K562 (cell line): Measurements from ENCODE around the gene FETUB. TPM values are rescaled to one million over a fixed set of nuclear protein-coding genes. Genes with fewer than 3 reads are reported as not detected.

ENCODE experiments used
- ATAC-seq: fragments of 200-7000 bp; cut with Tn5 transposase; 3 replicates; pipeline ENCODE4 v1.9.1; 2020; ENCODE audit warnings: moderate library complexity
- BruUV-seq: library from RNA; stranded (reverse); fragments of 400-500 nt; replicated peaks from 2 replicates; lab custom pipeline; 2021; lab: Mats Ljungman, UMichigan
- CTCF ChIA-PET: fragments of 300-600 bp; formaldehyde crosslinking; extraction: SDS; loops from one replicate; lab custom pipeline; 2021; ENCODE audit warnings: low intra/inter-chr PET ratio; lab: Yijun Ruan, JAX
- POLR2A ChIA-PET: fragments of 300-600, 350-650 bp; sonication (Branson Sonifier 250); formaldehyde crosslinking; extraction: SDS; loops from one replicate; lab custom pipeline; 2021; ENCODE audit warnings: antibody characterized with exemption, inconsistent platforms; lab: Yijun Ruan, JAX
- DNase-seq, 4 experiments: peaks; one replicate each; pipeline versions ENCODE4 v3.0.0 to v3.0.0-alpha.2; 2011 to 2018; ENCODE audit warnings: low spot score in 3 of 4, mixed read lengths in 3 of 4; ENCODE audit errors: extremely low read depth in 1 of 4
- FAIRE-seq: peaks from 2 replicates; lab custom pipeline; 2011; peaks lifted over from hg19 to GRCh38; lab: Jason Lieb, UNC
- H2AFZ ChIP-seq: 2 replicates; pipeline ENCODE4 v1.6.0; 2011; ENCODE audit warnings: low read depth, low read length, control low read depth, inconsistent platforms
- H3K27ac ChIP-seq: fragments of 200-600 bp; 3 replicates; pipeline ENCODE4 v1.8.0; 2011; ENCODE audit warnings: low read depth, mild to moderate bottlenecking, control low read depth, inconsistent platforms, low read length, moderate library complexity, mixed read lengths; ENCODE audit errors: extremely low read depth
- H3K27me3 ChIP-seq, 2 experiments: fragments of 300-600 bp in 1 of 2; 2 replicates in 1 of 2; 3 replicates in 1 of 2; pipeline versions ENCODE4 v1.6.0 to v1.8.0; 2011; ENCODE audit warnings: inconsistent platforms in 2 of 2, low read length in 2 of 2, mild to moderate bottlenecking in 1 of 2, mixed read lengths in 1 of 2, moderate library complexity in 1 of 2; ENCODE audit not compliant: control insufficient read depth in 2 of 2, insufficient read depth in 2 of 2
- H3K36me3 ChIP-seq: fragments of 300-600 bp; 3 replicates; pipeline ENCODE4 v1.8.0; 2011; ENCODE audit warnings: mild to moderate bottlenecking, low read length, inconsistent platforms; ENCODE audit not compliant: control insufficient read depth, insufficient read depth
- H3K4me1 ChIP-seq, 2 experiments: fragments of 200-600 bp in 1 of 2; replicated peaks in 1 of 2; 2 replicates in 1 of 2; 3 replicates in 1 of 2; pipeline versions ENCODE4 v1.5.1 to v1.8.0; 2011; ENCODE audit warnings: inconsistent platforms in 2 of 2, low read length in 2 of 2, mild to moderate bottlenecking in 1 of 2, mixed read lengths in 1 of 2, moderate library complexity in 1 of 2; ENCODE audit not compliant: control insufficient read depth in 2 of 2, insufficient read depth in 2 of 2
- H3K4me2 ChIP-seq: 2 replicates; pipeline ENCODE4 v1.6.1; 2011; ENCODE audit warnings: low read length, control low read depth, inconsistent platforms, mixed read lengths; ENCODE audit not compliant: insufficient read depth
- H3K4me3 ChIP-seq: fragments of 200-600 bp; sonication (generic), shearing (Covaris generic); 2 replicates; pipeline ENCODE4 v1.5.1; 2016; ENCODE audit warnings: control low read depth, inconsistent platforms
- H3K79me2 ChIP-seq: fragments of 200-600 bp; 3 replicates; pipeline ENCODE4 v1.8.0; 2011; ENCODE audit warnings: low read length, inconsistent platforms; ENCODE audit not compliant: control insufficient read depth, insufficient read depth
- H3K9ac ChIP-seq, 2 experiments: 2 replicates each; pipeline versions ENCODE4 v1.6.0 to v1.6.1; 2011; ENCODE audit warnings: low read depth in 2 of 2, low read length in 2 of 2, control low read depth in 1 of 2, inconsistent platforms in 1 of 2, mild to moderate bottlenecking in 1 of 2, mixed read lengths in 1 of 2; ENCODE audit not compliant: insufficient read depth in 1 of 2
- H3K9me1 ChIP-seq: one replicate; pipeline ENCODE4 v1.6.0; 2011; ENCODE audit warnings: inconsistent platforms, mild to moderate bottlenecking, low read length, moderate library complexity; ENCODE audit not compliant: control insufficient read depth, insufficient read depth
- H3K9me3 ChIP-seq: replicated peaks from 2 replicates; pipeline ENCODE4 v1.5.1; 2011; ENCODE audit warnings: low read depth, low read length, inconsistent platforms; ENCODE audit not compliant: control insufficient read depth, insufficient read depth
- H4K20me1 ChIP-seq: replicated peaks from 2 replicates; pipeline ENCODE4 v1.6.1; 2011; ENCODE audit warnings: low read length, inconsistent platforms, mixed read lengths; ENCODE audit not compliant: control insufficient read depth, insufficient read depth
- BHLHE40 ChIP-seq: IDR thresholded peaks from 2 replicates; pipeline ENCODE4 v1.6.1; 2011; ENCODE audit warnings: low read length, improper control_type of control experiment
- CBFB ChIP-seq: sonication (generic); formaldehyde crosslinking; IDR thresholded peaks from 2 replicates; pipeline ENCODE4 v1.4.0; 2020; ENCODE audit warnings: mild to moderate bottlenecking, missing genetic modification reagents
- CBX1 ChIP-seq: sonication (generic); IDR thresholded peaks from 2 replicates; pipeline ENCODE4 v1.6.1; 2016; ENCODE audit warnings: antibody characterized with exemption, low read depth, mild to moderate bottlenecking
- DMBX1 ChIP-seq: fragments of 250-450 bp; sonication (Bioruptor Pico); IDR thresholded peaks from 2 replicates; pipeline ENCODE4 v1.8.0; 2022; ENCODE audit warnings: inconsistent platforms, mild to moderate bottlenecking, moderate library complexity, borderline replicate concordance
- EWSR1 ChIP-seq: fragments of 450-650 bp; IDR thresholded peaks from 2 replicates; pipeline ENCODE4 v1.6.1; 2018; ENCODE audit warnings: borderline replicate concordance, mild to moderate bottlenecking, low read depth, moderate library complexity; ENCODE audit not compliant: partially characterized antibody
- GATA2 ChIP-seq: sonication (generic); formaldehyde crosslinking; IDR thresholded peaks from 2 replicates; pipeline ENCODE4 v1.4.0; 2020; ENCODE audit warnings: mild to moderate bottlenecking, missing genetic modification reagents
- HMG20B ChIP-seq: fragments of 250-450 bp; sonication (Bioruptor Pico); IDR thresholded peaks from 2 replicates; pipeline ENCODE4 v1.5.0; 2021; ENCODE audit warnings: mild to moderate bottlenecking
- MCM3 ChIP-seq: fragments of 450-650 bp; IDR thresholded peaks from 2 replicates; pipeline ENCODE4 v1.6.1; 2016
- NFIX ChIP-seq: fragments of 250-450 bp; sonication (Bioruptor Pico); IDR thresholded peaks from 2 replicates; pipeline ENCODE4 v1.4.0; 2020; ENCODE audit warnings: low read depth, mild to moderate bottlenecking, moderate library complexity
- RB1 ChIP-seq: fragments of 450-650 bp; IDR thresholded peaks from 2 replicates; pipeline ENCODE4 v1.6.1; 2017; ENCODE audit warnings: low read depth, mild to moderate bottlenecking
- THRAP3 ChIP-seq: fragments of 450-650 bp; IDR thresholded peaks from 2 replicates; pipeline ENCODE4 v1.6.1; 2016; ENCODE audit warnings: mild to moderate bottlenecking, inconsistent platforms, borderline replicate concordance
- U2AF2 ChIP-seq: fragments of 200-400 bp; formaldehyde crosslinking; optimal IDR thresholded peaks from 2 replicates; pipeline ENCODE3; 2017; ENCODE audit warnings: low read depth, mild to moderate bottlenecking, low read length
- ZNF124 ChIP-seq: sonication (generic); formaldehyde crosslinking; IDR thresholded peaks from 2 replicates; pipeline ENCODE4 v1.8.1; 2022; ENCODE audit warnings: missing genetic modification reagents
- ZNF146 ChIP-seq: IDR thresholded peaks from one replicate; pipeline ENCODE4 v1.6.1; 2018; ENCODE audit warnings: missing compliant biosample characterization; ENCODE audit not compliant: unreplicated experiment
- ZNF174 ChIP-seq: fragments of 250-450 bp; sonication (Bioruptor Pico); IDR thresholded peaks from 2 replicates; pipeline ENCODE4 v1.4.0; 2020; ENCODE audit warnings: mild to moderate bottlenecking
- ZNF696 ChIP-seq: fragments of 250-450 bp; sonication (Bioruptor Pico); conservative IDR thresholded peaks from 2 replicates; pipeline ENCODE4 v1.4.0; 2020; ENCODE audit warnings: mild to moderate bottlenecking, moderate library complexity
- ZNF699 ChIP-seq: fragments of 250-450 bp; sonication (Bioruptor Pico); IDR thresholded peaks from 2 replicates; pipeline ENCODE4 v1.8.0; 2021; ENCODE audit warnings: mild to moderate bottlenecking, moderate library complexity; ENCODE audit not compliant: insufficient replicate concordance
- WGBS: fragments of 100-300 bp; shearing (Covaris generic); methylation state at CpG from one replicate; pipeline ENCODE4 v1.1.6; 2016; ENCODE audit warnings: low coverage, mixed read lengths; ENCODE audit not compliant: insufficient coverage; ENCODE audit errors: missing lambda C conversion rate; 5-methylcytosine and 5-hydroxymethylcytosine counted together
- in situ Hi-C: fragments of 300-500 bp; cut with MboI; formaldehyde crosslinking; loops from 4 replicates; pipeline ENCODE4 v1.15.0; 2018; ENCODE audit warnings: inconsistent platforms, mixed read lengths
- intact Hi-C: fragments of 100-400 bp; cut with micrococcal nuclease; formaldehyde crosslinking; loops from 2 replicates; pipeline ENCODE4 v1.14.2; 2022
- polyA plus RNA-seq, 8 experiments: library from polyadenylated mRNA; depleted of rRNA in 4 of 8; stranded (reverse) in 5 of 8; unstranded in 3 of 8; fragments of >200 nt; fragmentation: Nextera tagmentation in 2 of 8; fragmentation: Illumina TruSeq in 1 of 8; extraction: Ambion mirVana in 2 of 8; extraction: Trizol in 1 of 8; gene quantifications; 2 replicates each; pipeline versions ENCODE4 v1.2.1 to v1.2.3, GENCODE V29; 2011 to 2014; ENCODE audit warnings: inconsistent platforms in 1 of 8, missing spikeins in 1 of 8
- total RNA-seq, 7 experiments: library from RNA; depleted of rRNA in 6 of 7; stranded (reverse); fragments of >200 nt in 6 of 7; fragmentation: Illumina TruSeq in 2 of 7; extraction: Trizol in 2 of 7; gene quantifications; 2 replicates each; pipeline versions ENCODE4 v1.2.1 to v1.2.3, GENCODE V29; 2011 to 2021; ENCODE audit warnings: low replicate concordance in 1 of 7
- TF ChIP-seq, protein P1 (sequence below): sonication (generic); formaldehyde crosslinking; IDR thresholded peaks from 2 replicates; pipeline ENCODE4 v1.8.1; 2023; ENCODE audit warnings: mild to moderate bottlenecking, missing genetic modification reagents
- TF ChIP-seq, protein P2 (sequence below), 2 experiments: fragments of 200-800 bp in 1 of 2; sonication (Bioruptor generic) in 1 of 2; sonication (generic) in 1 of 2; formaldehyde crosslinking in 1 of 2; IDR thresholded peaks in 1 of 2; conservative IDR thresholded peaks in 1 of 2; 2 replicates each; pipeline versions ENCODE4 v1.5.0 to v1.6.1; 2016 to 2020; ENCODE audit warnings: missing compliant biosample characterization in 1 of 2, missing genetic modification characterization in 1 of 2, missing genetic modification reagents in 1 of 2
- TF ChIP-seq, protein P3 (sequence below): sonication (generic); formaldehyde crosslinking; IDR thresholded peaks from 2 replicates; pipeline ENCODE4 v1.8.0; 2022; ENCODE audit warnings: missing genetic modification reagents, mild to moderate bottlenecking, moderate library complexity, borderline replicate concordance

The FETUB gene
- total and polyA plus RNA-seq, 9 of the 15 experiments (the other 6 are each of a cell fraction or from before 2014, with no cell fraction given): not detected

DNA sequence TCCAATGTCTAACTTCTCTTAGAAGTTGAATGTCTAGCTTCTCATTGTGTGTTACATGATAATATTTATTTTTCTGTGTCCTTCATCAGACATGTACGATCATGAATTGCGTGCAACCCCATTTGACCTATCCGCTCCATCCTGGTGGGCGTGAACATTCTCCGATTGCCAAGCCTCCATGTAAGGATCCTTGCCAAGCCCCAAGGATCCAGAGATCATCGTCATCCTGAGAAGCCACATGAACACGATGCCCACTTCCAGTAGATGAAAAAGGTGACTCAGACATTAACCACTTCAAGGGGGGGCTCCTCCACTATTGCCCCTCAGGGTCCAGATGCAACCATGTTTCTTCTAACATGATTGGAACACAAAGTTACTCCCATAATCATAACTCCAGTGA is 51.5 kb downstream of the FETUB start:
- no peaks in the 10 kb centered on the region for H4K20me1 ChIP-seq
- ATAC-seq: no peak
- H3K9me3 ChIP-seq: no peaks in the 10 kb centered on the region
- POLR2A ChIA-PET: interaction anchor here (0.7 kb wide), 1 partner anchor 526 kb away, joined by 3 read pairs; no protein-coding TSS in a partner anchor
- intact Hi-C loops: no loop called here
- no TSS peak for BruUV-seq
- in situ Hi-C loops: no loop called here
- H3K27ac ChIP-seq: no peak overlapping the region
- H3K4me3 ChIP-seq: no peak overlapping the region
- H3K4me1 ChIP-seq: no peaks in the 10 kb centered on the region
- CTCF ChIA-PET: no interaction called here
- H2AFZ ChIP-seq: no peak overlapping the region
- WGBS: 33% methylated on average over 7 of the region's 7 CpGs
- FAIRE-seq: no peak
- H3K36me3 ChIP-seq: no peaks in the 10 kb centered on the region
- no peak for TF ChIP-seq THRAP3
- TF ChIP-seq CBFB (CRISPR knock-in tag): no peak
- TF ChIP-seq, protein P1, sequence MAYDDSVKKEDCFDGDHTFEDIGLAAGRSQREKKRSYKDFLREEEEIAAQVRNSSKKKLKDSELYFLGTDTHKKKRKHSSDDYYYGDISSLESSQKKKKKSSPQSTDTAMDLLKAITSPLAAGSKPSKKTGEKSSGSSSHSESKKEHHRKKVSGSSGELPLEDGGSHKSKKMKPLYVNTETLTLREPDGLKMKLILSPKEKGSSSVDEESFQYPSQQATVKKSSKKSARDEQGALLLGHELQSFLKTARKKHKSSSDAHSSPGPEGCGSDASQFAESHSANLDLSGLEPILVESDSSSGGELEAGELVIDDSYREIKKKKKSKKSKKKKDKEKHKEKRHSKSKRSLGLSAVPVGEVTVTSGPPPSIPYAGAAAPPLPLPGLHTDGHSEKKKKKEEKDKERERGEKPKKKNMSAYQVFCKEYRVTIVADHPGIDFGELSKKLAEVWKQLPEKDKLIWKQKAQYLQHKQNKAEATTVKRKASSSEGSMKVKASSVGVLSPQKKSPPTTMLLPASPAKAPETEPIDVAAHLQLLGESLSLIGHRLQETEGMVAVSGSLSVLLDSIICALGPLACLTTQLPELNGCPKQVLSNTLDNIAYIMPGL (CRISPR knock-in tag): no peak
- TF ChIP-seq, protein P2, sequence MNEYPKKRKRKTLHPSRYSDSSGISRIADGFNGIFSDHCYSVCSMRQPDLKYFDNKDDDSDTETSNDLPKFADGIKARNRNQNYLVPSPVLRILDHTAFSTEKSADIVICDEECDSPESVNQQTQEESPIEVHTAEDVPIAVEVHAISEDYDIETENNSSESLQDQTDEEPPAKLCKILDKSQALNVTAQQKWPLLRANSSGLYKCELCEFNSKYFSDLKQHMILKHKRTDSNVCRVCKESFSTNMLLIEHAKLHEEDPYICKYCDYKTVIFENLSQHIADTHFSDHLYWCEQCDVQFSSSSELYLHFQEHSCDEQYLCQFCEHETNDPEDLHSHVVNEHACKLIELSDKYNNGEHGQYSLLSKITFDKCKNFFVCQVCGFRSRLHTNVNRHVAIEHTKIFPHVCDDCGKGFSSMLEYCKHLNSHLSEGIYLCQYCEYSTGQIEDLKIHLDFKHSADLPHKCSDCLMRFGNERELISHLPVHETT (CRISPR knock-in tag; conservative IDR thresholded peaks at IDR 0.05 in 1 of 2, IDR thresholded peaks at IDR 0.05 in 1 of 2): no peak
- no peak for TF ChIP-seq U2AF2
- no peak for TF ChIP-seq NFIX
- TF ChIP-seq EWSR1: no peak
- TF ChIP-seq MCM3: no peak
- no peak for TF ChIP-seq ZNF699
- TF ChIP-seq HMG20B (CRISPR knock-in tag): no peak
- no peak for TF ChIP-seq ZNF174
- TF ChIP-seq ZNF696 (CRISPR knock-in tag): no peak
- no peak for TF ChIP-seq ZNF146 (CRISPR knock-in tag)
- TF ChIP-seq, protein P3, sequence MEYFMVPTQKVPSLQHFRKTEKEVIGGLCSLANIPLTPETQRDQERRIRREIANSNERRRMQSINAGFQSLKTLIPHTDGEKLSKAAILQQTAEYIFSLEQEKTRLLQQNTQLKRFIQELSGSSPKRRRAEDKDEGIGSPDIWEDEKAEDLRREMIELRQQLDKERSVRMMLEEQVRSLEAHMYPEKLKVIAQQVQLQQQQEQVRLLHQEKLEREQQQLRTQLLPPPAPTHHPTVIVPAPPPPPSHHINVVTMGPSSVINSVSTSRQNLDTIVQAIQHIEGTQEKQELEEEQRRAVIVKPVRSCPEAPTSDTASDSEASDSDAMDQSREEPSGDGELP (CRISPR knock-in tag): no peak
- no peak for TF ChIP-seq DMBX1
- no peak for TF ChIP-seq CBX1
- TF ChIP-seq RB1: no peak
- TF ChIP-seq GATA2 (CRISPR knock-in tag): no peak
- no peak for TF ChIP-seq BHLHE40
- no peak for TF ChIP-seq ZNF124
- H3K27me3 ChIP-seq: peaks cover 12 to 21% of the 10 kb centered on the region in 2 experiments
- no peaks in the 10 kb centered on the region for H3K79me2 ChIP-seq
- no peak overlapping the region for H3K4me2 ChIP-seq
- no peaks in the 10 kb centered on the region for H3K9me1 ChIP-seq
- no peak overlapping the region for H3K9ac ChIP-seq
- DNase-seq: no peak
